HG03354 (cell line): ENCODE data around the gene NMD3.

Experiments
- ATAC-seq: cut with Tn5 transposase; IDR thresholded peaks from one replicate; pipeline ENCODE4 v1.9.1; 2021; ENCODE audit warnings: mild to moderate bottlenecking; ENCODE audit not compliant: unreplicated experiment, poor library complexity, severe bottlenecking

Gene NMD3

DNA sequence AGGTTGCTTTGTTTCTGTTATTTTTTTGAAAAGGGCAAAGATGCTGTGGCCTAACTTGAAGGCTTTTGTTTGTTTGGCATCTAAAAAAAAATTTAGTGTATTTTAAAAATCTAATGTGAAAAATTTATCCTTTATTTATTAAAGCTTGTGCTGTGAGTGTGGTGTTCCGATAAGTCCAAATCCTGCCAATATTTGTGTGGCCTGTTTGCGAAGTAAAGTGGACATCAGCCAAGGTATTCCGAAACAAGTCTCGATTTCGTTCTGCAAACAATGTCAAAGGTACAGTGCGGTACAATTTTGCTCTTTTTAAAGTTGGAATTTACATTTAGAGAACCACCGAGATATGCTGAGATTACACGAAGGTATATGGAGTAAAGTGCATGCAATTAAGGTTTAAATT lies 3.7 kb downstream of the NMD3 start:
- ATAC-seq = no peak

DNA sequence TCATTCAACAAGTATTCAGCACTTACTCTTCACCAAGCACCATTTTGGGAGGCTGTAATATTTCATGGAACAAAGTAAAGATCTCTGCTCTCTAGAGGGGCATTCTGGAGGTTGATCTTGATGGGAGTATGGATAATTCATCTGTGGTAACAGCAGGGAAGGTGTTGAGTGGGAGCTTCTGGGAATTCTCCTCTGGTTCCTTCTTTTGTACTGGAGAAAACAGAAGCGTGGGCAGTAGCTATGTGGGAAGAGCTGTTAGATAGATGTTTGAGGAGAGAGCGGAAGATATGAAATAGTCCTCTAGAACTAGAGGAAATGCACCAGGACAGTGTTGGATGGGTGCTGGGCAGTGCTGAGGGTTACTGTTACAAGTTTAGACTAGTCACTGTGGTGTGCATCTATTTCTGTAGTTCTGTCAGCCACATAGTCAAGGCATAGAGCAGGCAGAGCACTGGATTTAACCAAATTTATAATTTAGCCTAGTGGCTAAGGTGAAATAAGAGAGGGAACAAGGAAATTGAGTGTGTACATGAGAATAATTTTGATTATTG lies 9.6 kb downstream of the NMD3 start:
- no peak for ATAC-seq

DNA sequence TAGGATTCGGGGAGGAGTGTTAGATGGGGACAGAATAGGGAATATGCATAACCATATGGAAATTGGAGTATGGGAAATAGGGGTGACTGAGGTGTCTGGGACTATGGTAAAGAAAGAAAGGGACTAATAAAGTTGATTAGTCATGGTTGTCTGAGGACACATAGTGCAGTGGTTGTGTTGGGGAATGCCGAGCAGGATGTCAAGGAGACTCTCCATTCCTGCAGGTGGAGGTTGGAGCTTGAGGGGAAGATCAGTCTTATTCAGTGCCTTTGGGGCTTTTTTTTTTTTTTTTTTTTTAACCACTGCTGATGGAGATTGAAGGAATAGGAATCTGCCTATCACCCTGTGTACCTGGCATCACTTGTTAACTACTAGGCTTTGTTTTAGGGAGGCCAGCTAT lies 10.8 kb downstream of the NMD3 start:
- ATAC-seq = no peak

DNA sequence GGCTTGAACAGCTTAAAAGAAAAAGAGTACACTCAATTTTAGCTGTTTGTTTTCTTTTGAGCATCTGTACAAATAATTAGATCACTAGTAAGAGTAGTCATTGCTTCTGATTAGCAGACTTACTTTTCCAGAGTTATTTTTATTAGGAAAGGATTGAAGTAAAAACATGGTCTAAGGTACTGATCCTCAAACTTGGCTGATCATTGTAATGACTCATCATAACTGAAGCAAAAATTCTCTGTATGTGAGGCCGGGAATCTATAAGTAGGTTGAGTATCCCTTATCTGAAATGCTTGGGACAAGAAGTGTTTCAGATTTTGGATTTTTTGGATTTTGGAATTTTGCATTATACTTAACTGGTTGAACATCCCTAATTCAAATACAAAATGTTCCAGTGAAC lies 12.4 kb downstream of the NMD3 start:
- no peak for ATAC-seq

DNA sequence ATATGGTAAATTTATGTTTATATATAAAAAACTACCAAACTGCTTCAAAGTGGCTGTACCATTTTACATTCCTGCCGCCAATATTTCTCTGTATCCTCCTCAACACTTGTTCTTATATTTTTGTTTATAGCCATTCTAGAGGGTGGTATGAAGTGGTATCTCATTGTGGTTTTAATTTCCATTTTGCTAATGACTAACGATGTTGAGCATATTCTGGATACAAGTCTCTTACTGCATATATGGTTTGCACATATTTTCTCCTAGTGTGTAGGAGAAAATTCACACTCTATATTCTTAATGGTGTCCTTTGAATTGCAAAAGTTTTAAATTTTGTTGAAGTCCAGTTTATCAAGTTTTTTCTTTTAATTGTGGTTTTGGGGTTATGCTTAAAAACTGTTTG lies 15.1 kb downstream of the NMD3 start:
- ATAC-seq = no peak

DNA sequence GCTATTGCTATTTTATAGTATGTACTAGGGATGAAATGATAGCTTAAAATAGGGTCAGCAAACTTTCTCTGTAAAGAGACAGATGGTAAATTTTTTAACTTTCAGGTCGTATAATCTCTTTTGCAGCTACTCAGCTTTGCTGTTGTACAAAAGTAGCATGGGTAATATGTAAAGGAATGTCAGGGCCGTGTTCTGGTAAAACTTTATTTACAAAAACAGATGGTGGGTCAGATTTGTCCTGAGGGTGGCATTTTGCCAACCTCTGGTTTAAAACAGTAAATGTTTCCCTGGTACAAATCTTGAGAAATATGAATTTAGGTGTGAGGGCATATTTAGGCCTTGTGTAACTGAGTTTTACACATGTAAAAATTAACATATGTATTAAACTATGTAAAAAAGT lies 18.6 kb downstream of the NMD3 start:
- no peak for ATAC-seq

DNA sequence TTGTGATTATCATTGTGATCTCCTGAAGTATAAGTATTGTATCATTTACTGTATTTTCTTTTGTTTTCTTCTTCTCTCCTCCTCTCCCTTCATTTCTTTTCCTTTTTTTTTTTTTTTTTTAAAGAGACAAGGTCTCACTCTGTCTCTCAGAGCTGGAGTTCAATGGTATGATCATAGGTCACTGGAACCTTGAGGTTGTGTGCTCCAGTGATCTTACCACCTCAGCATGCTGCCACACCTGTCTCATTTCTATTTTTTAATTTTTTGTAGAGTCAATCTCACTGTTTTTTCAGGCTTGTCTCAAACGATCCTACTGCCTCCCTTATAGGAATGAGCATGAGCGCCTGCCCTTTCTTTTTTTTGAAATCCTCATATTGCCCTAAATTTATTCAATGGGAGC lies 23.4 kb downstream of the NMD3 start:
- no peak for ATAC-seq

DNA sequence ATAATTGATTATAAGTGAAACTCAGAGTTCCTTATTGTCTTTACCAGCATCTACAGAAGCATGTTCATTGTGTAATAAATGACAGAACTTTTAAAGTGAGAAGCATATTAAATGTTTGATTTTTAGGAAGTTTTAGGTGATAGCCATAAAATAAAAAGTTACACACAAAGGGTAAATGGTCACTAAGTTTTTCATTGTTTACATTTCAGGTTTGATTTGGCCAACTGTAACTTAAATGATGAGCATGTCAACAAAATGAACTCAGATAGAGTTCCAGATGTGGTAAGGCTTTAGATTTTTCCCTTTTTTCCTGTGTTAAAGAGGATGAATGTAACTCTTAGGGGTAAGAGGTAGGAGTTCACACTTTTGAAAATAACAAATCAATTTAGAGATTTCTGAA lies 25.9 kb downstream of the NMD3 start:
- ATAC-seq = no peak

DNA sequence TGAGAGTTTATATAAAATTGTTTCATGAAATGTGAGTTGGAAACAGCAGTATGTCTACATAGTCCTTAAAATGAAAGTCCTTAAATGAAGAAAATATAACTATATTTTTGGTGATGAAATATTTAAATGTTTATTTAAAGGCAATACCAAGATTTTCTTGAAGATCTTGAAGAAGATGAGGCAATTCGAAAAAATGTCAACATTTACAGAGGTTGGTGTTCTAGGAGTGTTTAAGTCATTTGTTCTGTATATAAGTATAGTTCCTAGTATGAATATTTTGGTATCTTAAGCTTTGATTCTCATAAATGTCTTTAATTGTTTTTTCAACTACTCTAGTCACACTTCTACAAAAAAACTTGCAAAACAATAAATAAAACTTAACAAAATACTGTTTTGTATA lies 29.0 kb downstream of the NMD3 start:
- ATAC-seq = no peak

DNA sequence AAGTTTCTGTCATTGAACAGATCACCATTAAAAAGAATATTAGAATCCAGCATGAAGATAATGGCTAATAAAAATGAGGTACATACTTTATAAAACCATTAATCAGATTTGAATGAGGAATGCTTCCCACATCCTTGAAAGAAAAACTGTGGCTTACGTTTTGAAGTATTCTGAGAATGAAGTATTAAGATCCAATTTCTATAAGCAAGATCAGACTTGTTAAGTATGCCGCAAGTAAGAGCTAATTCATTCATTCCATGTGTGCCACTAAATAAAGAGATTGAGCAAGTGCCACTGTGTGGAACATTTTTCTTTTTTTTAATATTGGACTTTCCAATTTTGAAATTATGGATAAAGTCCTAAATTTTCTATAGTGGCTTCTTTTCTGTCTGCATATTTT lies 30.6 kb downstream of the NMD3 start:
- no peak for ATAC-seq

DNA sequence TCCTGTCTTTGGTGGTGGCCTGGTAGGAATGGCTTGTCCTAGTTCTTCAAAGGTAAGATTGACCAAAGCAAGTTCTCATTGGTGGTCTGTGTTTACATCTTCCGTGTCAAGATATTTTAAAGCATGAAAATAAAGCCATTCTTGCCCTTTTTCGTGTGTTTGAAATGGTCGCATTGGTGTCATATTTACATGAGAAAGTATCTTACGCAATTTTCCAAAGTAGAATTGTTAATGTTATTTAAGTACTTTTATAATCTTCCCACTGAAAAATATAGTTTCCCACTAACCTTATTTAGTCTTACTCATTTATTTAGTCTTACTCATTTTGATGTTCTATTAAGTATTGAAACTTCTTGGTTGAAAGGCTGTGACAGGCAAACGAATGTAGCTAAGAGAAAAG lies 31.0 kb downstream of the NMD3 start:
- ATAC-seq = no peak

DNA sequence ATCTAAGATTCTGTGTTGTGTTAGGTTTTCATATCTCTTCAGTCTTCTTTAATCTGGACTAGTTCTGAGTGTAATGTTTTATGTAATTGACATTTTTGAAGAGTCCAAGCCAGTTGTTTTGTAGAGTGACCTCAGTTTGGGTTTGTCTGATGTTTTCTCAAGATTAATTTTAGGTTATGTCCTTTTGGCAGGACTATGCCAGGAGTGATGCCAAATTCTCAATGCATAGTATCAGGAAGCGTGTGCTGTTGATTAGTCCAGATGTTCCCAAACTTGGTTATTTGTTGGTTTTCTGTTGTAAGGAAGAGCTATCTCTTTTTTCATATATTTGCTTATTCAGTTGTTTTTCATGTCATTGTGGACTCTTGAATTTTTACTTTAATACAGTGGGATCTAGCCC lies 32.6 kb downstream of the NMD3 start:
- ATAC-seq = no peak

DNA sequence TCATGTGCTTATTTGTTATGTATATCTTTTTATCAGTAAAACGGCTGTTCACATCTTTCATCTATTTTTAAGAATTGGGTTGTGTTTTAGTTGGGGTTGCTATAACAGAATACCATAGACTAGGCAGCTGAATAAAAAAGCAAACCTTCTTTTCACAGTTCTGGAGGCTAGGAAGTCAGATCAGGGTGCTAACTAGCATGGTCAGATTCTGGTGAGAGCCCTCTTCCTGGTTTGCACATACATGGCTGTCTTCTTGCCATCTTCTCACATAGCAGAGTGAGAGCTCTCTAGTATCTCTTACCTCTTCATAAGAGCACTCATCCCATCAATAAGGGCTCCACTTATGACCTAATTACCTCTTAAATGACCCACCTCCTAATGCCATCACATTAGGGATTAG lies 33.8 kb downstream of the NMD3 start:
- no peak for ATAC-seq

DNA sequence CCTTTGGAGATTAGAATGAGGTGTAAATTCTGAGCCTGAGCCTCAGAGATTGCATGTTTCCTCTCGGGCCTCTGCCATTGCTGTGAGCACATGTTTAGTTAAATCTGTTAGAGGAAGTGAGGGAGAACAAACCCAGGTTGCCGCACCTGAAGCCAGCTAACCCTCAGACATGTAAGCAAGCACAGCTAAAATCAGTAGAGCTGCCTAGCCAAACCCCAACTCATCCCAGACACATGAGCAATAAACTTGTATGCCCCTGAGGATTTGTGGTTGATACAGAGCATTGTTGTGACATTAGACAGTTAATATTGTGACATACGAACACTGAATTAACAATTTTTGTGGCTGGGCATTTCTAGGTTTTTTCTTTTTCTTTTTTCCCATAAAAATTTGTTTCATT lies 41.9 kb downstream of the NMD3 start:
- ATAC-seq = no peak

DNA sequence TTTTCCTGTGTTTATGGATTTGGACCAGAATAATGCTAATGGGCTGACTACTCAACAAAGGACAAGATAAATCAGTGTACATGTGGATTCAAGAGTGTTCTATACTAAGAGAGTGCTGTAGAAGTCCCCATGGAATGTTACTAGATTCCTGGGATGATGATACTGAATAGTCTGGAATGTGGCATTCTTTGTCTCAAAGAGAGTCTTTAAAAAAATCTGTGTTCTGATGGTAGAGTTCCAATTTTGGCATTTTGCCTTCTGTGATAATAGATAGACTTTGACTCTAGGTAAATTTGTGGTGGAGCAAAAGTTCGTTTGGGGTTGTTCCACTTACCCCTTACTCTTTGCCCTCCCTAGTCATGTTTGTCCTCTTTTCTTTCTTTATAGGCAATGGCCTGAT lies 43.7 kb downstream of the NMD3 start:
- ATAC-seq = no peak

DNA sequence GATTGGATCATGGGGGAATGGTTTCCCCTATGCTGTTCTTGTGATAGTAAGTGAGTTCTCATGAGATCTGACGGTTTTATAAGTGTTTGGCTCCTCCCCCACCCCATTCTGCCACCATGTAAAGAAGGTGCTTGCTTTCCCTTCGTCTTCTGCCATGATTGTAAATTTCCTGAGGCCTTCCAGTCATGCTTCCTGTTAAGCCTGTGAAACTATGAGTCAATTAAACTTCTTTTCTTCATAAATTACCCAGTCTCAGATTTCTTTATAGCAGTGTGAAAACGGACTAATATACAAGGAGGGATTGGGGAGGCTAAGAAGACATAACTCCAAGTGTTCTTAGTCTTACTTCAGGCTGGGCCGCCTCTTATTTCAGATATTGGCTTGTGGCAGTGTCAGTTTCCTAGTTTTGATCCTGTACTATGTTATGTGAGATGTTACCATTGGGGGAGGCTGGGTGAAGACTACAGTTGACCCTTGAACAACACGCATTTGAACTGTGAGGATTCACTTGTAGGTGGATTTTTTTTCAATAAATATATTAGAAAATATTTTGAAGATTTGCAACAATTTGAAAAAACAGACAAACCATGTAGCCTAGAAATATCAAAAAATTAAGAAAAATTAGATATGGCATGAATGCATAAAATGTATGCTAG lies 44.9 kb downstream of the NMD3 start:
- ATAC-seq = no peak

DNA sequence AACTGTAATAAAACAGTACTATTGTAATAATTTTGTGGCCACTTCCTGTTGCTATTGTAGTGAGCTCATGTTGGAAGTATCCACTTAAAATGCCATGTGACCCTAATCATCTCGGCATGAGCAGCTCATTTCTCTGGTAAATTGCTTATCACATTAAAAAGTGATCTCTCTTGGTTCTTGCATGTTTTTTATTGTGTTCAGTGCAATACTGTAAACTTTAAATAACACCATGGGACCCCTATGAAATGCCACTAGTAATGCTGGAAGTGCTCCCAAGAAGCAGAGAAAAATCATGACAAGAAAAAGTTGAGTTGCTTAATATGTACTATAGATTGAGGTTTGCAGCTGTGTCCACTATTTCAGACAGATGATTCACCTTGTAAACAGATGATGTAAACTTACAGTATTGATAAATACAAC lies 45.6 kb downstream of the NMD3 start:
- no peak for ATAC-seq

DNA sequence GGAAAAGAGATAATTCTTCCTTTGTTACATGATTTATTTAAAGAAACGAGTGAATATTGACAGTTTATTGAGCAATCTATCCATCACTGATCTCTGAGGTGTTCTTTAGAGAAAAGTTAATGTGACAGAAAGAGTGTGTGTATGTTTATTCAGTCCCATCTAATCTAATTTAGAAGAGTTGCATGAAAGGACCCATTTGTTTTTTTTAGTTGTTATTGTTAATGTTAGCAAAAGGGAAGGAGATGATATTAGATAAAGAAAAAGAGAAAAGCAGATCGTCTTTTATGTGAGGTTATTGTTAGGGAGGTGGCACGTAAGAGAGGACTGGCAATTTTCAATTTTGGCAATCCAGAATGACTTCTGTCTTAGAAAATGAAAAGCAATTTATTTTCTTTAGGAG lies 46.5 kb downstream of the NMD3 start:
- no peak for ATAC-seq

DNA sequence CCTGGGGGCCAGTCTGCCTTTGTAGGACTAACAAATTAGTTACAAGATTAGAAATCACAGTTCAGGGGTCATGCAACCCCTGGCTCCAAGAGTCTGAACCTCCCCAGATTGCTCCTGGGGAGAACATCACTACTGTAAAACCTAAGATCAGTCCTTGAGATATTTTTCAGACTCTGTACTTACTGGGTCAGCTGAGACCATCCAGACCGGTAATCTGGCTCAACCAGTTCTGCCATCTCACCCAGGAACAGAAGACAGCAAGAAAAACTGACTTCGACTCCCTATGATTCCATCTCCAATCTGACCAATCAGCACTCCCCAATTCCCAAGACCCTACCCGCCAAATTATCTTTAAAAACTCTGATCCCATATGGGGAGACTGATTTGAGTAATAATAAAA lies 47.5 kb downstream of the NMD3 start:
- no peak for ATAC-seq

DNA sequence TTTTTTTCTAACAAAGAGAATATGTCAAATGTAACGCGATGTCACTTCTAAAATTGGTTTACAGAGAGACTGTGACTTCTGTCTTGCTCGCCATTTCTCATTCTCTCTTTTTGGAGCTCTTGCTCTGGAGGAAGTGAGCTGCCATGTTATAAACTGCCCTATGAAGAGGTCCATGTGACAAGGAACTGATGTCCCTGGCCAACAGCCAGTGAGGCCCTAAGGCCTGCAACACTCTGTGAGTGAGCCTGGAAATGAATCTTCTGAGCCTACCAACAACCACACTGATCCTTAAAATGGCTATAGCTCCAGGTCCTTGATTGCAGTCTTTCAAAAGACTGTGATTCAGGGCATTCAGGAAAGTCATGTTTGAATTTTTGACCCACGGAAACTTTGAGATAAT lies 49.9 kb downstream of the NMD3 start:
- ATAC-seq = no peak

DNA sequence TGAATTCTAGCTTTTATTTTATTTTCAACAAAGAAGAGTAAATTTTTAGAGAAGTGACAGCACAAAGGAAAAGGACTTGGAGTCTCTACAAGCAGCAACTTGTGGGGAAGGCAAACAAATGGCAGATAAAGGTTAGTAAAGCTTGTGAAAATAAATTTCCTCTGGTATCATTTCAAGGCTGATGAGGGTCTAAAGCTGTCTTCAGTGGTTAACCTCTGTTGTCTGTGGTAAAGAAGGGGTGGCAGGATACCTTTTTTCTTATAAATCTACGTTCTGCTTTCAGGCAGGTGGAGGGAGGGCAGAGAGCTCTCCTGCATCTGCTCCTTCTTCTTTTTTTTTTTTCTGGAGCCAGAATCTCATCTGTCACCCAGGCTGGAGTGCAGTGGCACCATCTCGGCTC lies 50.5 kb downstream of the NMD3 start:
- no peak for ATAC-seq

DNA sequence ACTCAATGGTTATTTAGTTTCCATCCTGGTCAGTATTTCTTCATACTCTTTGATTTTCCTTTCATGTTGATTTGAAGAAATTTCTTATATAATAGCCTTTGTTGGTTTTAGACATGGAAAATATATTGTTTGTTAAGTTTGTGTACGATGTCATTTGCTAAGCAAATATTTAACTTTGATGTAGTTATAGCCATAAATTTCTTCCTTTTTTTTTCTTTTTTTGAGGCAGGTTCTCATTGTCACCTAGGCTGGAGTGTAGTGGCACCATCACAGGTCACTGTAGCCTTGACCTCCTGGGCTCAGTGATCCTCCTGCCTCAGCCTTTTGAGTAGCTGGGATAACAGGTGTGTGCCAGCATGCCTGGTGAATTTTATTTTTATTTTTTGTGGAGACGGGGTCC lies 51.4 kb downstream of the NMD3 start:
- no peak for ATAC-seq
